Activated naive CD4-positive, alpha-beta T cell treated with anti-CD3 and anti-CD28 coated beads for 36 hours (primary cell): ENCODE results near the gene RAET1E. TPM values are rescaled to one million over a fixed set of nuclear protein-coding genes. Genes with fewer than 3 reads are reported as not detected.
"Not testable (repeated sequence)": the region's sequence is repeated elsewhere in the genome, so short reads cannot be mapped to it uniquely, and the experiment has no call there.

Source experiments
- CTCF ChIA-PET: fragments of 350-600 bp; sonication (Branson Sonifier 250); formaldehyde crosslinking; loops from one replicate; lab custom pipeline; 2021; ENCODE audit warnings: antibody characterized with exemption; lab: Charles Lee
- DNase-seq: peaks from one replicate; pipeline ENCODE4 v3.0.0-alpha.2; 2020
- H3K27ac Mint-ChIP-seq: one replicate; pipeline ENCODE4 v1.8.0; 2021; ENCODE audit warnings: mild to moderate bottlenecking, mixed read lengths
- H3K27me3 Mint-ChIP-seq: one replicate; pipeline ENCODE4 v1.8.0; 2021; ENCODE audit warnings: low read depth, mixed read lengths
- H3K36me3 Mint-ChIP-seq: one replicate; pipeline ENCODE4 v1.8.0; 2021; ENCODE audit warnings: low read depth, mixed read lengths
- H3K4me1 Mint-ChIP-seq: one replicate; pipeline ENCODE4 v1.8.0; 2021; ENCODE audit warnings: low read depth, mixed read lengths
- H3K4me3 Mint-ChIP-seq: one replicate; pipeline ENCODE4 v1.8.0; 2021; ENCODE audit warnings: mild to moderate bottlenecking, moderate library complexity, mixed read lengths
- H3K9me3 Mint-ChIP-seq: one replicate; pipeline ENCODE4 v1.8.0; 2021; ENCODE audit warnings: mixed read lengths
- intact Hi-C: fragments of 100-400 bp; cut with micrococcal nuclease; formaldehyde crosslinking; loops from one replicate; pipeline ENCODE4 v1.15.1; 2023
- total RNA-seq, 2 experiments: library from RNA; stranded (reverse); gene quantifications; one replicate each; pipeline ENCODE4 v1.2.3, GENCODE V29; 2021

RAET1E gene
- total RNA-seq, 2 experiments from 2014 or later: not detected

DNA sequence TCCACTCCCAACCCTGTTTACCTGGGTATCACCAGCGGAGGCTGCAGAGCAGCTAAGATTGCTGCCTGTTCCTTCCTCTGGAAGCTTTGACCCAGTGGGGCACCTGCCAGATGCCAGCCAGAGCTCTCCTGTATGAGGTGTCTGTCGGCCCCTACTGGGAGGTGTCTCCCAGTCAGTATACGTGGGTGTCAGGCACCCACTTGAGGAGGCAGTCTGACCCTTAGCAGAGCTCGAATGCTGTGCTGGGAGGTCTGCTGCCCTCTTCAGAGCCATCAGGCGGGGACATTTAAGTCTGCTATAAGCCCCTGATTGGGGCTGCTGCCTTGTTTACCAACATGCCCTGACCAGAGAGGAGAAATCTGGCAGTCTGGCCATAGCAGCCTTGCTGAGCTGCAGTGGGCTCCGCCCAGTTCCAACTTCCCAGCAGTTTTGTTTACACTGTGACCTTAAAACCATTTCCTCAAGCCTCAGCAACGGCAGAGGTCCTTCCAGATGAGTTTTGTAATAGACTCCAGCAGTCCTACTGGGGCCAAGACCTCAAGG lies 2.8 kb downstream of the RAET1E start:
- DNase-seq: no peak
- intact Hi-C loops: no loop called here
- H3K27ac Mint-ChIP-seq: no peak overlapping the region
- no peaks in the 10 kb centered on the region for H3K9me3 Mint-ChIP-seq
- H3K36me3 Mint-ChIP-seq: no peaks in the 10 kb centered on the region
- peaks cover 3% of the 10 kb centered on the region for H3K27me3 Mint-ChIP-seq
- peaks cover 12% of the 10 kb centered on the region for H3K4me1 Mint-ChIP-seq
- no peak overlapping the region for H3K4me3 Mint-ChIP-seq
- CTCF ChIA-PET: interaction anchor here (0.7 to 2.4 kb wide), 2 partner anchors 36 to 55 kb away, joined by 3 to 8 read pairs; no protein-coding TSS in a partner anchor

- DNase-seq, intact Hi-C loops, H3K27me3 Mint-ChIP-seq, H3K27ac Mint-ChIP-seq, H3K36me3 Mint-ChIP-seq, H3K9me3 Mint-ChIP-seq, H3K4me3 Mint-ChIP-seq: not testable (repeated sequence)
- peaks cover 12% of the 10 kb centered on the region for H3K4me1 Mint-ChIP-seq
- CTCF ChIA-PET: interaction anchor here (0.6 kb wide), 1 partner anchor 504 kb away, joined by 3 read pairs; no protein-coding TSS in a partner anchor
These were observed 6.0 kb downstream of the RAET1E start for GRCh38 chr6:149891864-149892263.

DNA sequence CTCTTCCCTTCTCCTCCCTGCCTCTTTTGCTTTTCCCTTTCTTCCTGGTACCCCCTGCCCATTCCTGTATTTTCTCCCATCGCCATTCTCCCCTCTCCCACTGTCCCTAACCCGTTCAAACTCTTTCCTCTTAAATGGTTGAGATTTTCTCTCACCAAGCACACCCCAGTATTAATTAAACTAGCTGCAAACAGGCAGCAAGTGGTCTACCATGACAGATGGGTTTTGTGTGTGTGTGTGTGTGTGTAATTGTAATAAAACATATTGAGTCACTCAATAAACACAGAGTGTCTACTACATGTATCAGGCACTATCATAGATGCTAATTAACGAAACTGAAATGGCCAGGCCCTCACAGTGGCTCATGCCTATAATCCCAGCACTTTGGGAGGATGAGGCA lies 6.7 kb downstream of the RAET1E start:
- no peak overlapping the region for H3K4me3 Mint-ChIP-seq
- no peaks in the 10 kb centered on the region for H3K9me3 Mint-ChIP-seq
- no peak overlapping the region for H3K27ac Mint-ChIP-seq
- CTCF ChIA-PET: interaction anchor here (0.8 kb wide), 1 partner anchor 50 kb away, joined by 3 read pairs; no protein-coding TSS in a partner anchor
- intact Hi-C loops: no loop called here
- H3K27me3 Mint-ChIP-seq: peaks cover 3% of the 10 kb centered on the region
- no peak for DNase-seq
- H3K36me3 Mint-ChIP-seq: no peaks in the 10 kb centered on the region
- peaks cover 7% of the 10 kb centered on the region for H3K4me1 Mint-ChIP-seq

DNA sequence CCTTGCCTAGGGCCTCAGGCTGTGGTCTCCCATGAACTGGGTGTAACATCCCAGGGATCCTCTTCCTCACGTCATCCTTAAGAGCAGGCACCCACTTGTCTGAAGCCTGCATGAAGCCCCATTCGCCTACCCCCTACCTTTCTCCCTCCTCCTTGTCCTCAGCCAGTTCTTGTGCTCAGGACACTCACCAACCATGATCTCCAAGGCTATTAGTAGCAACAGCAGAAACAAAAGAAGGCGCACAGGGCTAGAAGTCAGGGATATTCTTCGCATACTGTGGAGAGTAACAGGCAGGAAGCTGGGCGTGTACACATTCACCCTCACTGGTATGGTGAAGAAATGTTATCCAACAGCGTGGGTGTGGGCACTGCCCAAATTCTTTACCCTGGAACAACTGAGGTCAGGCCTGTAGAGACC lies 7.3 kb downstream of the RAET1E start:
- intact Hi-C loops: no loop called here
- no peak overlapping the region for H3K4me3 Mint-ChIP-seq

GRCh38 chr6:149889326-149889725 lies 8.6 kb downstream of the RAET1E start:
- Mint-ChIP-seq H3K27ac (no peak overlapping the region), H3K9me3 (no peaks in the 10 kb centered on the region), H3K36me3 (no peaks in the 10 kb centered on the region), H3K4me3 (no peak overlapping the region), H3K27me3 (no peaks in the 10 kb centered on the region), H3K4me1 (no peaks in the 10 kb centered on the region)
- intact Hi-C loops: no loop called here
- DNase-seq: no peak
- CTCF ChIA-PET: no interaction called here

More for the DNA sequence above, 7.3 kb downstream of the RAET1E start:
- Mint-ChIP-seq H3K4me1 (peaks cover 1% of the 10 kb centered on the region), H3K27me3 (peaks cover 3% of the 10 kb centered on the region), H3K27ac (no peak overlapping the region), H3K36me3 (no peaks in the 10 kb centered on the region), H3K9me3 (no peaks in the 10 kb centered on the region)
- CTCF ChIA-PET: interaction anchor here (0.8 kb wide), 1 partner anchor 50 kb away, joined by 3 read pairs; no protein-coding TSS in a partner anchor
- no peak for DNase-seq

DNA sequence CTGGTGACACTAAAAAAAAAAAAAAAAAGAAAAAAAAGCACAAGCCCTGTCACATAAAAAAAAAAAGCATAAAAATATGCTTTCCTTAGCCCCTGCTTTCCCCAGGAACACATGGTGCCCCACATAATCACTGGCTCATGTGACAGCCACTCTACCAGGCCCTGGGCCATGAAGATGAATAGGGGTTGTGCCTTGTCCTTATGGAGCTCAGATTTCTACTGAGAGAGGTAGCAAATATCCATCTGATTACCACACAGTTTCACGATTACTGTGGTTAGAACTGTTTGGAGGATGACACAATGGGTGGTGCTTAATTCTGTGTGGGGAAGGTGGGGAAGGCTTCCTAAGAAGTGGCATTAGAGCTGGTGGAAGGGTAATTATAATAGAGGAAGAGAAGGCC lies 9.3 kb downstream of the RAET1E start:
- H3K27ac Mint-ChIP-seq: no peak overlapping the region
- H3K4me3 Mint-ChIP-seq: no peak overlapping the region
- CTCF ChIA-PET: no interaction called here
- H3K36me3 Mint-ChIP-seq: no peaks in the 10 kb centered on the region
- H3K27me3 Mint-ChIP-seq: no peaks in the 10 kb centered on the region
- intact Hi-C loops: no loop called here
- DNase-seq: no peak
- H3K4me1 Mint-ChIP-seq: no peaks in the 10 kb centered on the region
- H3K9me3 Mint-ChIP-seq: no peaks in the 10 kb centered on the region

GRCh38 chr6:149888093-149888492 lies 9.8 kb downstream of the RAET1E start:
- CTCF ChIA-PET: interaction anchor here (1.0 kb wide), 1 partner anchor 74 kb away, joined by 4 read pairs; no protein-coding TSS in a partner anchor
- no peaks in the 10 kb centered on the region for H3K36me3 Mint-ChIP-seq
- H3K9me3 Mint-ChIP-seq: no peaks in the 10 kb centered on the region
- intact Hi-C loops: no loop called here
- H3K27me3 Mint-ChIP-seq: no peaks in the 10 kb centered on the region
- no peak overlapping the region for H3K4me3 Mint-ChIP-seq
- no peak overlapping the region for H3K27ac Mint-ChIP-seq
- H3K4me1 Mint-ChIP-seq: no peaks in the 10 kb centered on the region
- no peak for DNase-seq

DNA sequence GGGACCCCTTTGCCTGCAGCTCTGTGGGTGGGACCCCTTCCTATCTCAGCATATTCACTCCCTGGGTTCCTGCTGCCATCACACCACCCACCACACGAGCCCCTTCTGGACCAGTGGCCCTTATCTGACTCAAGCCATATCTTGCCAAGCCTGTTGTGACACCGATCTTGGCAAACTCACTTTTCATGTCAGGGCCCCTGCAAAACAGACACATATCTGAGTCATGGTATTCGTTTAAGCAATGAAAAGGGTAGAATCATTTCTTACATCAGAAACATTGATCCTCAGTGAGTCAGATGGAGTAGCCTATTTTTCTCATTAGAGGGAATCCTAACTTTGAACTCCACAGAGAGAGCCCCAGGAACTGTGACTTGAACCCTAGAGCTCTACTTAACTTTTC lies 10.6 kb downstream of the RAET1E start:
- intact Hi-C loops: no loop called here
- Mint-ChIP-seq H3K36me3 (no peaks in the 10 kb centered on the region), H3K4me1 (no peaks in the 10 kb centered on the region), H3K9me3 (no peaks in the 10 kb centered on the region), H3K27me3 (no peaks in the 10 kb centered on the region), H3K4me3 (no peak overlapping the region), H3K27ac (no peak overlapping the region)
- no peak for DNase-seq
- CTCF ChIA-PET: interaction anchor here (1.0 kb wide), 1 partner anchor 75 kb away, joined by 4 read pairs; no protein-coding TSS in a partner anchor

DNA sequence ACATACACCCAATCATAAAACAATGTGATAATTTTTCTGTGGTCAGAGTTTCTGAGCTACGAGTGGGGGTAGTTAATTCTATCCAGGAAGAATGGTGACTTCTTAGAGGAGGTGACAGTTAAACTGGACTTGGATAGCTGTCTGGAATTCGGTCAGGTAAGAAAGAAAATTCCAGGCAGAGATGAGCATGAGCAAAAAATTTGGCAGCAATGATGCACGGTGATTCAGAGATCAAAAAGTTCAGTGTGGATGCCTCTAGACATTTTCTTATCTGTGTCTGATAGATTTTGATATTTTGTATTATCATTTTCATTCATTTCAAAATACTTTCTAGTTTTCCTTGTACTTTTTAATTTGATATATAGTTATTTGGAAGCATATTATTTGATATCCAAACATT lies 12.0 kb downstream of the RAET1E start:
- no peaks in the 10 kb centered on the region for H3K9me3 Mint-ChIP-seq
- CTCF ChIA-PET: interaction anchor here (1.1 kb wide), 1 partner anchor 8 kb away, joined by 3 read pairs; no protein-coding TSS in a partner anchor
- H3K27ac Mint-ChIP-seq: no peak overlapping the region
- intact Hi-C loops: no loop called here
- DNase-seq: no peak
- no peak overlapping the region for H3K4me3 Mint-ChIP-seq
- no peaks in the 10 kb centered on the region for H3K4me1 Mint-ChIP-seq
- no peaks in the 10 kb centered on the region for H3K36me3 Mint-ChIP-seq
- no peaks in the 10 kb centered on the region for H3K27me3 Mint-ChIP-seq

DNA sequence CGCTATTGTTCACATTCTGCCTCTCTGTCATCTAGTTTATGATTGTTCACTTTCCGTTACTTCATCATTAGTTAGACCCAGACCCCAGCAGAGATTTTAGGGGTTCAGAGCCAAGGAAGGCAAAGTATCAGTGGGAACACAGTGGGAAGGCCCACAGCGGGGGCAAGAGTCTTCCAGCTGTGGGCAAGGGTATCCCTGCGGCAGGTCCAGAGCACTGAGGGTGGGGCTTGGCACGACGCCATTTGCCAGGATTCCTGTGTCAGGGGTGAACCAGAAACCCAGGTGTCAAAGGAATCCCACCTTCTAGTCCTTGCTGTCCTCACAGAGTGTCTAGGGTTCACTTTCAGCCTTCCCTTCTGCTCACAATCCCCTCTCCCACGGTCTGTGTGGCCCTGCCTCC lies 13.3 kb downstream of the RAET1E start:
- Mint-ChIP-seq H3K9me3 (no peaks in the 10 kb centered on the region), H3K4me3 (no peak overlapping the region), H3K27ac (no peak overlapping the region), H3K4me1 (no peaks in the 10 kb centered on the region), H3K36me3 (no peaks in the 10 kb centered on the region), H3K27me3 (no peaks in the 10 kb centered on the region)
- no peak for DNase-seq
- CTCF ChIA-PET: no interaction called here
- intact Hi-C loops: no loop called here

- Mint-ChIP-seq H3K9me3 (no peaks in the 10 kb centered on the region), H3K27me3 (no peaks in the 10 kb centered on the region), H3K27ac (no peak overlapping the region), H3K36me3 (no peaks in the 10 kb centered on the region), H3K4me1 (no peaks in the 10 kb centered on the region), H3K4me3 (no peak overlapping the region)
- CTCF ChIA-PET: no interaction called here
- intact Hi-C loops: no loop called here
- DNase-seq: no peak
These were observed 13.7 kb downstream of the RAET1E start for GRCh38 chr6:149884215-149884614.

DNA sequence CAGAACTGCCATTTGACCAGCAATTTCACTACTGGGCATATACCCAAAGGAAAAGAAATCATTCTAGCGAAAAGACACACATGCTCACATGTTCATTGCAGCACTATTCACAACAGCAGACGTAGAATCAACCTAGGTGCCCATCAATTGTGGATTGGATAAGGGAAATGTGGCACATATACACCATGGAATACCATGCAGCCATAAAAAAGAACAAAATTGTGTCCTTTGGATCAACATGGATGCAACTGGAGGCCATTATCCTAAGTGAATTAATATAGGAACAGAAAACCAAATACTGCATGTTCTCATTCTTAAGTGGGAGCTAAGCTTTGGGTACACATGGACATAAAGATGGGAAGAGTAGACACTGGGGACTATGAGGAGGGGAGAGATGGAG lies 16.1 kb downstream of the RAET1E start:
- H3K4me1 Mint-ChIP-seq: no peaks in the 10 kb centered on the region

DNA sequence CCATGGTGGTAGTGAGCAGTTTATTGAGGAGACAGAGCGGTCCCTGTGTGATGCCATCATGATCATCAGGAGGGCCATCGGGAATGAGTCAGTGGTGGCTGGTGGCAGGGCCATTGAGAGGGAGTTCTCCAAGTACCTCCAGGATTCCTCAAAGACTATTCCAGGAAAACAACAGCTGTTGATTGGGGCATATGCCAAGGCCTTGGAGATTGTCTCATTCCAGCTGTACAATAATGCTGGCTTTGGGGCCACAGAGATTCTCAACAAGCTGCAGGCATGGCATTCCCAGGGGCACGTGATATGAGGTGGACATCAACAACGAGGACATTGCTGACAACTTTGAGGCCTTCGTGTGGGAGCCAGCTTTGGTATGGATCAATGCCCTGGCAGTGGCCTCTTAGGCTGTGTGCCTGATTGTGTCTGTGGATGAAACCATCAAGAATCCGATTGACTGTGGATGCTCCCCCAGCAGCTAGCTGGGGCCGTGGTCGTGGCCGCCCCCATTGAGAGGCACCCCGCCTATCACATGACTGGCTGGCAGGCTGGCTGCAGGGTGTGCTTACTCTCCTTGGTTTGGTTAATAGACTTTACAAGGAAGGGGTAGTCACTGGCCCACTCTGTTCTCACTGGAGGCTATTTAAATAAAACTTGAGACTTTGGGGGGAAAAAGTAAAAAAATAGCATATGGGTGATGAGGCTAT lies 16.7 kb downstream of the RAET1E start:
- Mint-ChIP-seq H3K27me3 (peaks cover 15% of the 10 kb centered on the region), H3K4me3 (no peak overlapping the region), H3K36me3 (no peaks in the 10 kb centered on the region), H3K9me3 (no peaks in the 10 kb centered on the region), H3K4me1 (no peaks in the 10 kb centered on the region), H3K27ac (no peak overlapping the region)
- CTCF ChIA-PET: interaction anchor here (0.6 to 1.6 kb wide), 3 partner anchors 25 to 66 kb away, joined by 3 to 4 read pairs (median 3); no protein-coding TSS in a partner anchor
- no peak for DNase-seq
- intact Hi-C loops: no loop called here

More for the DNA sequence above, 16.1 kb downstream of the RAET1E start:
- intact Hi-C loops: no loop called here
- H3K36me3 Mint-ChIP-seq: no peaks in the 10 kb centered on the region
- DNase-seq: no peak
- H3K27ac Mint-ChIP-seq: no peak overlapping the region
- H3K4me3 Mint-ChIP-seq: no peak overlapping the region
- no peaks in the 10 kb centered on the region for H3K9me3 Mint-ChIP-seq
- CTCF ChIA-PET: no interaction called here
- peaks cover 15% of the 10 kb centered on the region for H3K27me3 Mint-ChIP-seq
